Right lobe of liver (tissue), 6 donors: Measurements from ENCODE around the gene C16orf78. TPM values are rescaled to one million over a fixed set of nuclear protein-coding genes. Genes with fewer than 3 reads are reported as not detected.

ENCODE experiments used
- ATAC-seq, 4 donors: fragments of 200-7000 bp; cut with Tn5 transposase; one replicate each; pipeline ENCODE4 v1.9.1; 2020; ENCODE audit warnings: mild to moderate bottlenecking in 4 of 4, moderate library complexity in 4 of 4
- DNase-seq, 3 donors: peaks; one replicate each; pipeline ENCODE4 v3.0.0-alpha.2; 2020
- H3K27ac ChIP-seq, 3 donors: fragments of 200-600 bp; one replicate each; pipeline ENCODE4 v1.8.0; 2022
- H3K27me3 ChIP-seq, 2 donors: fragments of 200-600 bp; one replicate each; pipeline ENCODE4 v1.8.0; 2022
- H3K36me3 ChIP-seq, 4 donors: fragments of 200-600 bp; sonication (generic) in 1 of 4; one replicate each; pipeline versions ENCODE4 v1.5.1 to v1.8.0; 2017 to 2022; ENCODE audit warnings: control low read depth in 1 of 4
- H3K4me1 ChIP-seq, 4 donors: fragments of 200-600 bp; sonication (generic) in 1 of 4; one replicate each; pipeline versions ENCODE4 v1.5.1 to v1.8.0; 2017 to 2022; ENCODE audit warnings: control low read depth in 1 of 4
- H3K4me3 ChIP-seq, 3 donors: fragments of 200-600 bp; one replicate each; pipeline ENCODE4 v1.8.0; 2022
- H3K9me3 ChIP-seq, 4 donors: fragments of 200-600 bp; sonication (generic) in 1 of 4; one replicate each; pipeline versions ENCODE4 v1.5.1 to v1.8.0; 2017 to 2022; ENCODE audit warnings: control low read depth in 1 of 4
- POLR2A ChIP-seq: fragments of 450-650 bp; IDR thresholded peaks from one replicate; pipeline ENCODE4 v1.6.1; 2017; ENCODE audit warnings: antibody characterized with exemption, mild to moderate bottlenecking
- WGBS: methylation state at CpG from one replicate; pipeline ENCODE4 v1.1.6; 2018; ENCODE audit warnings: low coverage, low lambda C conversion rate; ENCODE audit not compliant: insufficient coverage; ENCODE audit errors: missing lambda C conversion rate; 5-methylcytosine and 5-hydroxymethylcytosine counted together
- intact Hi-C, 2 donors: fragments of 100-400 bp; cut with DNase I; formaldehyde crosslinking; loops; one replicate each; pipeline versions ENCODE4 v1.11.2 to v1.14.1; 2022
- total RNA-seq, 6 experiments: library from RNA; depleted of rRNA in 2 of 6; stranded (reverse); fragments of >200 nt in 2 of 6; fragmentation: NEBNext Ultra II Directional in 3 of 6; extraction: Animal tissue kit (Norgen Biotek cat#: 25700) in 3 of 6; gene quantifications; one replicate each; pipeline versions ENCODE4 v1.1.0 to v1.2.4, GENCODE V29; 2016 to 2023
- TF ChIP-seq, protein P1 (sequence below), 4 donors: fragments of 200-600 bp in 3 of 4; fragments of 450-650 bp in 1 of 4; IDR thresholded peaks; one replicate each; pipeline versions ENCODE4 v1.5.1 to v1.8.0; 2016 to 2022; ENCODE audit warnings: antibody characterized with exemption in 4 of 4, mild to moderate bottlenecking in 2 of 4
- donor health status: DM: no; HTN: yes; CAD: no.
- donor health status: DM: no; HTN: no; CAD: no.
- donor health status: DM: no; HTN: no; CAD: no.
- donor health status: DM: no; HTN: yes; CAD: no.
- donor health status: DM: no; HTN: yes; CAD: no.

The C16orf78 gene
- total RNA-seq, 6 experiments from 2014 or later, result not detected

DNA sequence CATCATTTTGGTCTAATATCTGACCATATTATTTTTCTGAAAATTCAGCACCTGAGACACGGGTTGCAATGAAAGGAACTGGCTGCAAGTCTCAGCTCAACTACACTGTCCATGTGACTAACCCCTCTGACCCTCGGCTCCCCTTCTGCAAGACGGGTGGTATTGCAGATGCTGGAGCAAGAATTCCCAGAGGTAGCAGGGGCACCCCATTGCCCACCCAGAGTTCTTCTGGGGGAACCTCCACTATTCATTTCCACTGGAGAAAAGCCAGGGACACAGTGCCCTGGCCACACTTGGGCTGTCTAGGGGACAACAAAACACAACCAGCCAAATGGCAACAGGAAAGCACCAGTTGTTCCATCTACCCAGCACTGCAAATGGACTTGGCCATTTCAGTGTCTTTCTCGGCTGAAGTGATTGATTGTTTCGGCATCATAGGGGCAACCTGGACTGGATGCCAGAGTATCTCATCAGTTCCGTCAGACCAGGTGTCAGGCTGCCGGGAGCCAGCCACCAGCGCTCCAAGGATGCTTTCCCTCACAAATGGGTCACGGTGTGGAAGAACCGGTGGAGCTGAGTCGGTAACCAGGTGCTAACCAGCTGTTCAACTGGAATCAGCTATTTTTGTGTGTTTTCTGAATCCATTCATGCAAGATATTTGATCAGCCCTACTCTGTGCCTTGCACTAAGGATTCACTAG, 58.1 kb downstream of the C16orf78 start:
- H3K36me3 ChIP-seq, result no peaks in the 10 kb centered on the region
- WGBS, result 59% methylated on average over 4 of the region's 11 CpGs
- H3K4me1 ChIP-seq, result no peaks in the 10 kb centered on the region
- ATAC-seq, result no peak
- no peaks in the 10 kb centered on the region for H3K9me3 ChIP-seq
- no peak for DNase-seq
- H3K27ac ChIP-seq, result no peak overlapping the region
- no peak overlapping the region for H3K4me3 ChIP-seq
- intact Hi-C loops, result no loop called here
- no peaks in the 10 kb centered on the region for H3K27me3 ChIP-seq
- TF ChIP-seq POLR2A, result no peak
- TF ChIP-seq, protein P1, sequence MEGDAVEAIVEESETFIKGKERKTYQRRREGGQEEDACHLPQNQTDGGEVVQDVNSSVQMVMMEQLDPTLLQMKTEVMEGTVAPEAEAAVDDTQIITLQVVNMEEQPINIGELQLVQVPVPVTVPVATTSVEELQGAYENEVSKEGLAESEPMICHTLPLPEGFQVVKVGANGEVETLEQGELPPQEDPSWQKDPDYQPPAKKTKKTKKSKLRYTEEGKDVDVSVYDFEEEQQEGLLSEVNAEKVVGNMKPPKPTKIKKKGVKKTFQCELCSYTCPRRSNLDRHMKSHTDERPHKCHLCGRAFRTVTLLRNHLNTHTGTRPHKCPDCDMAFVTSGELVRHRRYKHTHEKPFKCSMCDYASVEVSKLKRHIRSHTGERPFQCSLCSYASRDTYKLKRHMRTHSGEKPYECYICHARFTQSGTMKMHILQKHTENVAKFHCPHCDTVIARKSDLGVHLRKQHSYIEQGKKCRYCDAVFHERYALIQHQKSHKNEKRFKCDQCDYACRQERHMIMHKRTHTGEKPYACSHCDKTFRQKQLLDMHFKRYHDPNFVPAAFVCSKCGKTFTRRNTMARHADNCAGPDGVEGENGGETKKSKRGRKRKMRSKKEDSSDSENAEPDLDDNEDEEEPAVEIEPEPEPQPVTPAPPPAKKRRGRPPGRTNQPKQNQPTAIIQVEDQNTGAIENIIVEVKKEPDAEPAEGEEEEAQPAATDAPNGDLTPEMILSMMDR (IDR thresholded peaks at IDR 0.05), result no peak

DNA sequence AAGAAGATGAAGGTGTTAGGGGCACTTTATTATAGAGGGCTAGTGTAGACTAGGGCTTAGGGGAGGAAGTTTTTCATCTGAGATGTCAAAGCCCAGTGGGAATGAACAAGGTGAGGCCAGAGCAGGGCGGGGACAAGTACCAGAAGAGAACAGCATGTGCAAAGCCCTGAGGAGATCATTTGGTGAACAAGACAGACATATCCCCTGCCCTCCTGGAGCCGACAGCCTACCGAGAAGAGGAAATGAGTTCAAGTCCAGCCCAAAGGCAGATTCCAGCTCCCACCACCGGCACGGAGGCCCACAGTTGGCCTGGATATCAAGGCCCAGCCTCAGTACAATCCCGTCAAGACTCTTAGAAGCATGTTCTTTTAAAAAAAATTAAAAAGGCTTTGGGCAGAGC, 61.1 kb downstream of the C16orf78 start:
- Histone ChIP-seq H3K27ac (no peak overlapping the region), H3K4me1 (no peaks in the 10 kb centered on the region), H3K9me3 (no peaks in the 10 kb centered on the region), H3K27me3 (no peaks in the 10 kb centered on the region), H3K4me3 (no peak overlapping the region), H3K36me3 (no peaks in the 10 kb centered on the region)
- no peak for ATAC-seq
- TF ChIP-seq POLR2A, result no peak
- TF ChIP-seq, protein P1 (IDR thresholded peaks at IDR 0.05), result no peak
- DNase-seq, result no peak
- 100% methylated on average over 1 of the region's 6 CpGs for WGBS
- intact Hi-C loops, result no loop called here

DNA sequence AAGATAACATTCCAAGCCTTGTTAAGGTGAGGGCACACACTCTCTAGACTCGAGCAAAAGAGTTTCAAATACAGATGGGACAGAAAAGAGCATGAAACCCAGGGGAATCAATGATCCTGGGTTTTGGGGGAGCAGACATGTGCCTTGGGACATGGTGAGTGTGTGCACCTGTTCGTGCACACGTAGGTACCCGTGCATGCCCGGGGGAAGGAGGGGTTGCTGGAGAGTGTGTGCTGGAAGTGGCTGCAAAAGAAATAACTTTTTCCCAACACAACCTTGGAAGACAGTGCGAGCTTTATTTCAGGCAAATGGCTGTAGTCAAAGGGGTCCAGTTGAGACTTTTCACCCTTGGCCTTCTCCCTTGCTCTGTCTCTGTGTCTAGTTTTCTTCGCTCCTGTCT, 62.6 kb downstream of the C16orf78 start:
- Histone ChIP-seq H3K27me3 (no peaks in the 10 kb centered on the region), H3K9me3 (no peaks in the 10 kb centered on the region), H3K36me3 (no peaks in the 10 kb centered on the region), H3K27ac (no peak overlapping the region), H3K4me3 (no peak overlapping the region), H3K4me1 (no peaks in the 10 kb centered on the region)
- TF ChIP-seq, protein P1 (IDR thresholded peaks at IDR 0.05), result no peak
- no peak for TF ChIP-seq POLR2A
- DNase-seq (no peak), ATAC-seq (no peak)
- 74% methylated on average over 5 of the region's 7 CpGs for WGBS
- intact Hi-C loops, result no loop called here

DNA sequence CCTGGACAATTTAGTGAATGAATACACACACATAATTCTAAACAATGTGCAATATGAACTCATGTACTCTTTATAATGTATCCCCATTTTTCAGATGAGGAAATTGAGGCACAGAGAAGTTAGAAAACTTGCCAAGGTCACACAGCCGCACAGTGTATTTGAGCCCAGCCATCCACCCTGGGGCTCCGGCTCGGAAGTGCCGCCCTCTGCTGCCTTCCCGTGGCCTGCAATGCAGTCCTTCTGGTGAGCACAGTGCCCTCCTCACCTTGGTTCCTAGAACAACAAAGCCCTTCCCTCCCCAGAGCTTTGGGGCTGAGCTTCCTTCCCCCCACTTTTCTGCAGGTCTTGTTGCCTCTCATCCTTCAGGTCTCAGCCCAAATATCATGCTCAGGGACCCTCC, 63.7 kb downstream of the C16orf78 start:
- H3K27me3 ChIP-seq, result no peaks in the 10 kb centered on the region
- TF ChIP-seq, protein P1 (IDR thresholded peaks at IDR 0.05), result no peak
- no peak for TF ChIP-seq POLR2A
- no peaks in the 10 kb centered on the region for H3K9me3 ChIP-seq
- ATAC-seq (no peak), DNase-seq (no peak)
- H3K4me1 ChIP-seq, result no peaks in the 10 kb centered on the region
- H3K4me3 ChIP-seq, result no peak overlapping the region
- intact Hi-C loops, result no loop called here
- 59% methylated on average over 4 of the region's 5 CpGs for WGBS
- no peak overlapping the region for H3K27ac ChIP-seq
- no peaks in the 10 kb centered on the region for H3K36me3 ChIP-seq
